AG10803 (cell line): Measurements from ENCODE around the gene ASNSD1.
A peak's percentile ranks its signal among the peaks of the same experiment; 100 is the strongest.
"Not testable (repeated sequence)": the region's sequence is repeated elsewhere in the genome, so short reads cannot be mapped to it uniquely, and the experiment has no call there.

Experiments used
- DNase-seq: peaks from one replicate; pipeline ENCODE4 v3.0.0; 2010; ENCODE audit warnings: low read depth
- H3K4me3 ChIP-seq: 2 replicates; pipeline ENCODE4 v1.5.1; 2011; ENCODE audit warnings: mild to moderate bottlenecking, low read length, control low read depth
- CTCF ChIP-seq: conservative IDR thresholded peaks from 2 replicates; pipeline ENCODE4 v1.5.1; 2011; ENCODE audit warnings: mild to moderate bottlenecking, low read length, control low read depth, inconsistent platforms

ASNSD1 gene

DNA sequence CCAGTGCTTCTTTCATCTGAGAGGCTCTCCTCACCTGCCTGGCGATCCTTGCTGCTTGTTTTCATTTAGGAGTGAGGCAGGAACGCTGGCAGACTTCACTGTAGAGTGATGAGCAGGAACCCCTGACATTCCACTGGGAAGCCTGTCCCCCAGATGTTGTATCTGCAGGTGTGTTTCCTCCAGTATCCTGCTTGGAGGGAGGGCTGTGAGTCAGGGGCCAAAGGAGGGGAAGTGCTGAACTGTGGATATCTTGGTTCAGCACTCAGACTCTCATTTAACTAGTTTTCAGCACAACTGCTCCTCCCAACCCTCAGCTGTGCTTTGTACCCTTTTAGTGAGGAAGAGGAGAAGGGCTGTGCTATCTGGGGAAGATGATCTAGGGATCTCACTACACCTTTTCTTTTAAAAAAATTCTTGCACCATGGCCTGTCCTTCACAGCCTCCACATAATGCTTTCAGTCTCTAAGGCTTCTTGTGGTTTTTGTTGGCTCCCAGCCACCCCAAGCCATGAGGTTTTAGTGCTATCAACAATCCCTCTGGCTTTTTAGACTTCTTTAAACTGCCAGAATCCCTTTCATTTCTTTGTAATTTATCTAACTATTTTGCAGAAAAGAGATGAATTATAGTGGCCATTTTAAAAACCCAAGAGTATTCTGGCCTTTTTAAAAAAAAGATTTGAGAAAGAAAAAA, 24.4 kb downstream of the ASNSD1 start:
- peak; percentile 70 for DNase-seq
- no peak for TF ChIP-seq CTCF
- no peak overlapping the region for H3K4me3 ChIP-seq

- DNase-seq, H3K4me3 ChIP-seq: not testable (repeated sequence)
Observed at GRCh38 chr2:189687796-189688195, 26.5 kb downstream of the ASNSD1 start.

GRCh38 chr2:189696223-189696622, 35.0 kb downstream of the ASNSD1 start:
- TF ChIP-seq CTCF: no peak
- no peak for DNase-seq
- no peak overlapping the region for H3K4me3 ChIP-seq

GRCh38 chr2:189698020-189698887, 37.0 kb downstream of the ASNSD1 start:
- H3K4me3 ChIP-seq: no peak overlapping the region
- TF ChIP-seq CTCF: peak; percentile 63
- DNase-seq: peak; percentile 56

DNA sequence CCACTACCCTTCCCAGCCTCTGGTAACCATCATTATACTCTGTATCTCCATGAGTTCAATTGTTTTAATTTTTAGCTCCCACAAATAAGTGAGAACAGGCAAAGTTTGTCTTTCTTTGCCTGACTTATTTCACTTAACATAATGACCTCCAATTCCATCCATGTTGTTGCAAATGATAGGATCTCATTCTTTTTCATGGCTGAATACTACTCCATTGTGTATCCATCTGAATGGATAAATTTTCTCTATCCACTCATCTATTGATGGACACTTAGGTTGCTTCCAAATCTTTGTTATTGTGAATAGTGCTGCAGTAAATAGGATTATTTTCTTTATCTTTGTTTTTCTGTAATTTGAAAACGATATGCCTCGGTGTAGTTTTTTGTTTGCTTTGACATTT, 39.4 kb downstream of the ASNSD1 start:
- H3K4me3 ChIP-seq: no peak overlapping the region
- TF ChIP-seq CTCF: no peak
- DNase-seq: no peak

GRCh38 chr2:189702071-189702470, 40.8 kb downstream of the ASNSD1 start:
- DNase-seq: no peak
- peak; percentile 16; the same call in 1 of the 2 replicates for TF ChIP-seq CTCF

GRCh38 chr2:189709501-189710221, 48.4 kb downstream of the ASNSD1 start:
- no peak for DNase-seq
- no peak overlapping the region for H3K4me3 ChIP-seq
- no peak for TF ChIP-seq CTCF

More at GRCh38 chr2:189702071-189702470, 40.8 kb downstream of the ASNSD1 start:
- H3K4me3 ChIP-seq: no peak overlapping the region

- not testable (repeated sequence) for H3K4me3 ChIP-seq, DNase-seq
Observed at GRCh38 chr2:189717593-189717992, 56.3 kb downstream of the ASNSD1 start.
